Psoas muscle (tissue), 8 donors: ENCODE data around the gene SNX20. TPM values are rescaled to one million over a fixed set of nuclear protein-coding genes. Genes with fewer than 3 reads are reported as not detected.

ENCODE experiments used
- ATAC-seq, 4 donors: fragments of 200-7000 bp; cut with Tn5 transposase; one replicate each; pipeline ENCODE4 v1.9.1; 2020; ENCODE audit warnings: moderate library complexity in 3 of 4, mild to moderate bottlenecking in 2 of 4
- DNase-seq, 2 donors: peaks; one replicate each; pipeline ENCODE4 v3.0.0-alpha.2; 2020
- H3K27ac ChIP-seq: fragments of 200-600 bp; one replicate; pipeline ENCODE4 v1.8.0; 2022
- H3K27me3 ChIP-seq, 3 donors: fragments of 200-600 bp in 1 of 3; one replicate each; pipeline versions ENCODE4 v1.6.1 to v1.8.0; 2013 to 2022; ENCODE audit warnings: low read length in 2 of 3, mild to moderate bottlenecking in 2 of 3, moderate library complexity in 1 of 3; ENCODE audit not compliant: insufficient read depth in 3 of 3
- H3K36me3 ChIP-seq, 2 donors: fragments of 200-600 bp in 1 of 2; one replicate each; pipeline versions ENCODE4 v1.6.1 to v1.8.0; 2013 to 2022; ENCODE audit warnings: low read depth in 1 of 2, mild to moderate bottlenecking in 1 of 2, moderate library complexity in 1 of 2; ENCODE audit not compliant: insufficient read depth in 1 of 2
- H3K4me1 ChIP-seq: fragments of 200-600 bp; one replicate; pipeline ENCODE4 v1.8.0; 2022
- H3K4me3 ChIP-seq: fragments of 200-600 bp; one replicate; pipeline ENCODE4 v1.8.0; 2022; ENCODE audit warnings: mild to moderate bottlenecking
- H3K9me3 ChIP-seq: fragments of 200-600 bp; one replicate; pipeline ENCODE4 v1.8.0; 2022
- WGBS, 3 donors: extraction: QIAGEN DNeasy Blood & Tissue Kit; methylation state at CpG; one replicate each; pipeline versions ENCODE4 v1.1.6 to v1.1.7; 2013; 5-methylcytosine and 5-hydroxymethylcytosine counted together
- intact Hi-C, 2 donors: fragments of 100-400 bp; cut with DNase I; formaldehyde crosslinking; loops; one replicate each; pipeline versions ENCODE4 v1.11.0 to v1.14.2; 2022
- polyA plus RNA-seq, 3 donors: library from polyadenylated mRNA; stranded (reverse); fragments of 200-250 nt; gene quantifications; one replicate each; pipeline ENCODE4 v1.2.3, GENCODE V29; 2013
- total RNA-seq, 4 donors: library from RNA; stranded (reverse); fragmentation: NEBNext Ultra II Directional in 2 of 4; extraction: Animal tissue kit (Norgen Biotek cat#: 25700) in 2 of 4; gene quantifications; one replicate each; pipeline versions ENCODE4 v1.2.1 to v1.2.4, GENCODE V29; 2021 to 2023
- TF ChIP-seq, protein P1 (sequence below): fragments of 200-600 bp; IDR thresholded peaks from one replicate; pipeline ENCODE4 v1.8.0; 2022; ENCODE audit warnings: antibody characterized with exemption
- donor health status: healthy with polysubstance abuse.
- donor health status: DM: no; HTN: no; CAD: no; lungs with moderate emphysema.
- donor health status: Bipolar disorder and iron deficiency.
- donor health status: healthy.
- donor health status: DM: yes; HTN: yes; CAD: no.
- donor health status: DM: no; HTN: no; CAD: no.
- donor health status: DM: no; HTN: no; CAD: no.
- donor health status: DM: yes; HTN: yes; CAD: no.

Gene SNX20
- total and polyA plus RNA-seq, 7 donors = 0.78 to 2.1 (median 1.1) TPM

DNA sequence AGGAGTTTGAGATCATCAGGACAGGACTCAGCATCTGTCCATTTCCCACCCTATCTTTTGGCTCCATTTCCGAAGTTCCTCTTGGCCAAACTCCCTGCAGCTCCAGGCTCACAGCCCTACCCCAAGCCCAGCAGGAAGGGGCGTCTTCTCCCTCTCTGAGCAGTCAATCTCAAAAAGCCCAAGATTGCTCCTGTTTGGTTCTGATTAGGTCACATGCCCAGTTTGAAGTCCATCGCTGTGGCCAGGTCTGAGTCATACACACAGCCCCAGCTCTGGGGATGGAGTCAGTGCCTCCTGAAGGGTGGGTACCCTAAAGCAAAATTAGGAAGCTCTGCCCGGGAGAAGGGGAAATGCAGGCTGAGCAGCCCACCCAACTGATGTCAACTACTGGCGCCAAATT, 23.9 kb downstream of the SNX20 start:
- no peak for ATAC-seq
- TF ChIP-seq, protein P1, sequence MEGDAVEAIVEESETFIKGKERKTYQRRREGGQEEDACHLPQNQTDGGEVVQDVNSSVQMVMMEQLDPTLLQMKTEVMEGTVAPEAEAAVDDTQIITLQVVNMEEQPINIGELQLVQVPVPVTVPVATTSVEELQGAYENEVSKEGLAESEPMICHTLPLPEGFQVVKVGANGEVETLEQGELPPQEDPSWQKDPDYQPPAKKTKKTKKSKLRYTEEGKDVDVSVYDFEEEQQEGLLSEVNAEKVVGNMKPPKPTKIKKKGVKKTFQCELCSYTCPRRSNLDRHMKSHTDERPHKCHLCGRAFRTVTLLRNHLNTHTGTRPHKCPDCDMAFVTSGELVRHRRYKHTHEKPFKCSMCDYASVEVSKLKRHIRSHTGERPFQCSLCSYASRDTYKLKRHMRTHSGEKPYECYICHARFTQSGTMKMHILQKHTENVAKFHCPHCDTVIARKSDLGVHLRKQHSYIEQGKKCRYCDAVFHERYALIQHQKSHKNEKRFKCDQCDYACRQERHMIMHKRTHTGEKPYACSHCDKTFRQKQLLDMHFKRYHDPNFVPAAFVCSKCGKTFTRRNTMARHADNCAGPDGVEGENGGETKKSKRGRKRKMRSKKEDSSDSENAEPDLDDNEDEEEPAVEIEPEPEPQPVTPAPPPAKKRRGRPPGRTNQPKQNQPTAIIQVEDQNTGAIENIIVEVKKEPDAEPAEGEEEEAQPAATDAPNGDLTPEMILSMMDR = no peak
- H3K9me3 ChIP-seq = no peaks in the 10 kb centered on the region
- H3K36me3 ChIP-seq = no peaks in the 10 kb centered on the region
- H3K4me3 ChIP-seq = no peak overlapping the region
- intact Hi-C loops = loop anchor here in 1 of 2 donors (10.0 kb wide), 1 partner anchor 62 kb away; no protein-coding TSS in a partner anchor
- H3K27me3 ChIP-seq = no peaks in the 10 kb centered on the region
- no peaks in the 10 kb centered on the region for H3K4me1 ChIP-seq
- DNase-seq = no peak
- WGBS, 3 donors = 49 to 63% (median 59%) methylated on average over 5 of the region's 5 CpGs
- H3K27ac ChIP-seq = no peak overlapping the region

DNA sequence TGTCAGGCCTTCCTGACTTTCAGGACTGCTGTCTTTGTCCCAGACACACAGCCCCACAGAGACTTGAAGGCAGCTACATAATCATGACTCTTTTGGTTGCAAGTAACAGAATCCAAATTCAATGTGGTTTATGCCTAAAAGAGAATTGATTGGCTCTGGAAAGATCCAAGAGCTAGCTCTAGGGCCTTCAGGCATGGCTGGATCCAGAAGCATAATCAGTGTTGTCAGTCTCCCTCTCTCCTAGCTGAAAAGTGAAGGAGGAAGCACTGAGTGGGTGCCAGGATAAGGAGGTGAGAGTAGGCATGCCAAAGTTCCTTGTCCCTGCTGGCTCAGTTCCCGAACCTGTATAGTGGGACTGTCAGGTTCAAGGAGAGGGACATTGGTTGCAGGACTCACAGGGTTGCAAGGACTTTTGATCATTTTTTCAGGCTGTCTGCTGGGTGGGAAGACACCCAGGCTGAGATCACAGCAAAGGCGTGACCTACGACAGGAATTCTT, 25.5 kb downstream of the SNX20 start:
- WGBS, 3 donors = 92 to 97% (median 94%) methylated on average over 3 of the region's 3 CpGs
- DNase-seq (no peak), ATAC-seq (no peak)
- Histone ChIP-seq H3K36me3 (no peaks in the 10 kb centered on the region), H3K4me1 (no peaks in the 10 kb centered on the region), H3K27ac (no peak overlapping the region), H3K4me3 (no peak overlapping the region), H3K9me3 (no peaks in the 10 kb centered on the region), H3K27me3 (no peaks in the 10 kb centered on the region)
- TF ChIP-seq, protein P1 = no peak
- intact Hi-C loops = loop anchor here in 1 of 2 donors (10.0 kb wide), 1 partner anchor 61 kb away; no protein-coding TSS in a partner anchor

DNA sequence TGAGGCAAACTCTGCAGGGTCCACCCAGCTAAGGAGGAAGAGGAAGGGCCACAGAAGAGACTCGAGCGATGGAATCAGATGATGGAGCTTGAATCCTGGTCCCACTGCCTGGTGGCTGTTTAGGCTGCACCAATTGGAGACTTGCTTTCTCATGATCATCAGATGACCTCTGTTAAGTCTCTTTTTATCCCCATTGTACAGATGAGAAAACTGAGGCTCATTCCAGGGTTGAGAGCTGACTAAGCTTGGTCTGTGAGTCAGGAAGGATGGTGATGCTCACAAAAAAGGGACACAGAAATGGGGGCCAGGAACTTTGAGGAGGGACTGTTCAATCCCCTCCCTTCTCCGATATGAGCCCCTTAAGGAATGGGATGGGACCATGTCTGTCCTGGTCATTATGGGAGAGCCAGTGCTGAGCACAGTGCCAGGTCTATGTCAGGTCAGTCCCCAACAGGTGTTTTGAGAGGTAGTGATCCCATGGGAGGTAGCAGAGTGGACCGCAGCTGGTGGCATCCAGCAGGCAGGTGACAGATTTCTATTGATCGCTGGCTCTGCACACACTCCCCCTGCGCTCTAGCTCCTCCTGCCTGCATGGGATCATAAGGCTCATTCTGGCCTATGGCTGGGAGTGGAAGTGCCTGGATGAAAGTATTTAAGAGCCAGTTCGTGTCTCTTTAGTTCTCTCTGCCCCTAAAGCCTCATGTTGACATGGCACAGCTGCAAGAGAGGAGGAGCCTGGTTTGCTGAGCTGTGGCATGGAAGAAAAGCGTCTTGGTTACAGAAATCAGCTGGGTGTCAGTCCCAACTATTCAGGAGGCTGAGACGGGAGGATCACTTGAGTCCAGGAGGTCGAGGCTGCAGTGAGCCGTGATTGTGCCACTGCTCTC, 27.2 kb downstream of the SNX20 start:
- TF ChIP-seq, protein P1 = no peak
- Histone ChIP-seq H3K9me3 (no peaks in the 10 kb centered on the region), H3K4me3 (no peak overlapping the region), H3K27ac (no peak overlapping the region), H3K4me1 (no peaks in the 10 kb centered on the region), H3K27me3 (no peaks in the 10 kb centered on the region), H3K36me3 (no peaks in the 10 kb centered on the region)
- WGBS, 3 donors = 72 to 78% (median 73%) methylated on average over 11 of the region's 11 CpGs
- DNase-seq (no peak), ATAC-seq (no peak)
- intact Hi-C loops = loop anchor here in 1 of 2 donors (10.0 kb wide), 1 partner anchor 59 kb away; no protein-coding TSS in a partner anchor

DNA sequence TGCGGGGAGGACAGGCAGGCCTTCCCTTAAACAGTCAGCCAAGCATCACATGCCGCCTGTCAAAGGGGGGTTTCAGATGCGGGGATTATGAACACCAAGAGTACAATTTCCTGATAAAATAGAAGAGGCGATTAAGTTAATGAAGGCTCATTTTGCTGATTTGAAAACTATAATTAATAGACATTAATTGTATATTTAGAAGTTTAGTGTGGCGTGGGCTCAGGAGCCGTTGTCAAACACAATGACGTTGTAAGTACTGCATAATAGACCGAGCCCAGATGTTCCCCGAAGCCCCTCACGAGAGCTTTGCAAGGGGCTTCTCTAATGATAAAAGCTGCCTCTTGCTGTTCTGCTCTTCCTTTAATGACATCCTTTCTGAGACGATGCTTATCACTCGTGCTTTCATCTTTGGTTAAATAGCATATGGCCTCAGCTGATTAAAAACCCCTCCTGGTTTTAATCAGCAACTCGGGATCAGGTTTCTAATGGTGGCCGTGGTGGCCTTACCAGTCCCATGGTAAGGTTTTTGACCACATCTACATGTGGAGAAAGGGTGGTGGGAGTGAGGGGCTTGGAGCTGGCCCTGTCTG, 28.2 kb downstream of the SNX20 start:
- H3K9me3 ChIP-seq = no peaks in the 10 kb centered on the region
- intact Hi-C loops = loop anchor here in 1 of 2 donors (10.0 kb wide), 1 partner anchor 58 kb away; no protein-coding TSS in a partner anchor
- ATAC-seq (no peak), DNase-seq (no peak)
- H3K27me3 ChIP-seq = no peaks in the 10 kb centered on the region
- H3K27ac ChIP-seq = no peak overlapping the region
- H3K36me3 ChIP-seq = no peaks in the 10 kb centered on the region
- H3K4me1 ChIP-seq = no peaks in the 10 kb centered on the region
- no peak overlapping the region for H3K4me3 ChIP-seq
- 70 to 79% (median 70%) methylated on average over 14 of the region's 14 CpGs for WGBS, 3 donors
- TF ChIP-seq, protein P1 = no peak
